ENCODE measurements around the gene GRPEL1.
"Not testable (repeated sequence)": the region's sequence is repeated elsewhere in the genome, so short reads cannot be mapped to it uniquely, and the experiment has no call there.

GRPEL1 gene

GRCh38 chr4:7086384-7086783 lies 18.5 kb upstream of the GRPEL1 start:
- TF ChIP-seq ZFX (IDR thresholded peaks at IDR 0.05) = no peak
- TF ChIP-seq, protein P1, sequence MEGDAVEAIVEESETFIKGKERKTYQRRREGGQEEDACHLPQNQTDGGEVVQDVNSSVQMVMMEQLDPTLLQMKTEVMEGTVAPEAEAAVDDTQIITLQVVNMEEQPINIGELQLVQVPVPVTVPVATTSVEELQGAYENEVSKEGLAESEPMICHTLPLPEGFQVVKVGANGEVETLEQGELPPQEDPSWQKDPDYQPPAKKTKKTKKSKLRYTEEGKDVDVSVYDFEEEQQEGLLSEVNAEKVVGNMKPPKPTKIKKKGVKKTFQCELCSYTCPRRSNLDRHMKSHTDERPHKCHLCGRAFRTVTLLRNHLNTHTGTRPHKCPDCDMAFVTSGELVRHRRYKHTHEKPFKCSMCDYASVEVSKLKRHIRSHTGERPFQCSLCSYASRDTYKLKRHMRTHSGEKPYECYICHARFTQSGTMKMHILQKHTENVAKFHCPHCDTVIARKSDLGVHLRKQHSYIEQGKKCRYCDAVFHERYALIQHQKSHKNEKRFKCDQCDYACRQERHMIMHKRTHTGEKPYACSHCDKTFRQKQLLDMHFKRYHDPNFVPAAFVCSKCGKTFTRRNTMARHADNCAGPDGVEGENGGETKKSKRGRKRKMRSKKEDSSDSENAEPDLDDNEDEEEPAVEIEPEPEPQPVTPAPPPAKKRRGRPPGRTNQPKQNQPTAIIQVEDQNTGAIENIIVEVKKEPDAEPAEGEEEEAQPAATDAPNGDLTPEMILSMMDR (conservative IDR thresholded peaks at IDR 0.05) = no peak
- no peak overlapping the region for H3K27ac ChIP-seq

- H3K27ac ChIP-seq = not testable (repeated sequence)
These were observed 16.7 kb upstream of the GRPEL1 start for GRCh38 chr4:7084564-7084961.

- H3K27ac ChIP-seq = no peak overlapping the region
- TF ChIP-seq, protein P1 (conservative IDR thresholded peaks at IDR 0.05) = no peak
- no peak for TF ChIP-seq ZFX (IDR thresholded peaks at IDR 0.05)
These were observed 16.0 kb upstream of the GRPEL1 start for GRCh38 chr4:7083597-7084563.

DNA sequence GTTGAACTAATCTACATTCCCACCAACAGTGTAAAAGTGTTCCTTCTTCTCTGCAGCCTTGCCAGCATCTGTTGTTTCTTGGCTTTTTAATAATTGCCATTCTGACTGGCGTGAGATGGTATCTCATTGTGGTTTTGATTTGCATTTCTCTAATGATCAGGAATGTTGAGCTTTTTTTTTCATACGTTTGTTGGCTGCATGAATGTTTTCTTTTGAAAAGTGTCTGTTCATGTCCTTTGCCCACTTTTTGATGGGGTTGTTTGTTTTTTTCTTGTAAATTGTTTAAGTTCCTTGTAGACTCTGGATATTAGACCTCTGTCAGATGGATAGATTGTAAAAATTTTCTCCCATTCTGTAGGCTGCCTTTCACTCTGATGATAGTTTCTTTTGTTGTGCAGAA lies 12.0 kb upstream of the GRPEL1 start:
- H3K27ac ChIP-seq = not testable (repeated sequence)

DNA sequence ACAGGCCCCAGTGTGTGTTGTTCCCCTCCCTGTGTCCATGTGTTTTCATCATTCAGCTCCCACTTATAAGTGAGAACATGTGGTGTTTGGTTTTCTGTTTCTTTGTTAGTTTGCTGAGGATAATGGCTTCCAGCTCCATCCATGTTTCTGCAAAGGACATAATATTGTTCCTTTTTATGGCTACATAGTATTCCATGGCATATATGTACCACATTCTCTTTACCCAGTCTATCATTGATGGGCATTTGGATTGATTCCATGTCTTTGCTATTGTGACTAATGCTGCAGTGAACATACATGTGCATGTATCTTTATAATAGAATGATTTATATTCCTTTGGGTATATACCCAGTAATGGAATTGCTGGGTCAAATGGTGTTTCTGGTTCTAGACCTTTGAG lies 11.6 kb upstream of the GRPEL1 start:
- not testable (repeated sequence) for H3K27ac ChIP-seq

DNA sequence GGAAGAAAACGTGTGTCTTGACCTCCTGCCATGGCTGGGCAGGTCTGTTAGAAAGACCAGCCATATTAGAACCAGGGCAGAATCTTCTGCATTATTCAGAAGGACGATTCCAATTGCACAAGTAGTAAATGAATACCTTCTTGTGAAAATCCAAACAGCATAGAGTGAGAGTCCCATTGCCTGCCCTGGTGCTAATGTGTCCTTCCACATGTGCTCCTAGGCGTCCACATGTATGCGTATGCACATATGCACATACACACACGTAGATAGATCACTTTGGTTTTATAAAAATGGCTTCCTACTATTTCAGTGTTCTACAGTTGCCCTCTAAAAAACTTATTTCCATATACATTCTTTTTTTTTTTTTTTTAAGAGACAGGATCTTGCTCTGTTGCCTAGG lies 10.2 kb upstream of the GRPEL1 start:
- TF ChIP-seq, protein P1 (conservative IDR thresholded peaks at IDR 0.05) = no peak
- TF ChIP-seq ZFX (IDR thresholded peaks at IDR 0.05) = no peak
- H3K27ac ChIP-seq = no peak overlapping the region

GRCh38 chr4:7077371-7077770 lies 9.5 kb upstream of the GRPEL1 start:
- H3K27ac ChIP-seq = no peak overlapping the region
- no peak for TF ChIP-seq ZFX (IDR thresholded peaks at IDR 0.05)
- TF ChIP-seq, protein P1 (conservative IDR thresholded peaks at IDR 0.05) = no peak

- TF ChIP-seq, protein P1 (conservative IDR thresholded peaks at IDR 0.05) = no peak
- no peak for TF ChIP-seq ZFX (IDR thresholded peaks at IDR 0.05)
These were observed 8.8 kb upstream of the GRPEL1 start for GRCh38 chr4:7076696-7077082.

DNA sequence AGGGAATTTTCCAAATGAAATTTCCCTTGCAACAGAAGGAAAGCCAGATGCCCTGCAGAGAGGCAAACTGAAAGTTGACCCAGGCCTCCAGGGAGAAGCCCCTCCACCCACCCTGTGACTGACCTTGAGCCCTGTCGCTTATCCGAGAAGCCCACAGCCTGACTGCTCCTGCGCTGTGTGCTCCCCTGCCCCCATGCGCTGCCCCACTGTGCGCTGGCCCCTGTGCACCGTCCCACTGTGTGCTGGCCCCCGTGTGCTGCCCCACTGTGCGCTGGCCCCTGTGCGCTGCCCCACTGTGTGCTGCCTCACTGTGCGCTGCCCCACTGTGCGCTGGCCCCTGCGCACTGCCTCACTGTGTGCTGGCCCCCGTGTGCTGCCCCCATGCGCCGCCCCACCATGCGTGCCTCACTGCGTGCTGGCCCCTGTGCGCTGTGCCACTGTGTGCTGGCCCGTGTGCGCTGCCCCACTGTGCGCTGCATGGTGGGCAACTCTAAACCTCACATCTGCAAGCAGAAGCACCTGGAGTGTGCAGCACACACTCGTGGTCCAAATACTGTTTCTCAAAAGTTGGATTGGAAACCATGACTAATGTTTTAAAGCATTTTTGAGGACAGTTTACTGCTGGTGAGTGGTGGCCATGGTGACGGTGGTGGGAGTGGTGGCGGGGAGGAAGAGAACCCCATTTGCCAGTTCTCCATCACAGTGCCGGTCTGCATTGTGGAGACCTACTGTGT lies 8.3 kb upstream of the GRPEL1 start:
- TF ChIP-seq, protein P1 (conservative IDR thresholded peaks at IDR 0.05) = no peak
- TF ChIP-seq ZFX (IDR thresholded peaks at IDR 0.05) = no peak
- H3K27ac ChIP-seq = no peak overlapping the region

More at GRCh38 chr4:7076696-7077082, 8.8 kb upstream of the GRPEL1 start:
- no peak overlapping the region for H3K27ac ChIP-seq

Measured in C4-2B (cell line).